Cerebellar cortex (tissue), 1 donor: ENCODE data around the gene ADAMTS12.

ENCODE experiments used
- DNase-seq: peaks from one replicate; pipeline ENCODE4 v3.0.0-alpha.2; 2015; ENCODE audit warnings: low spot score

ADAMTS12 gene

GRCh38 chr5:33474931-33475499 lies 416.8 kb downstream of the ADAMTS12 start:
- DNase-seq: no peak

DNA sequence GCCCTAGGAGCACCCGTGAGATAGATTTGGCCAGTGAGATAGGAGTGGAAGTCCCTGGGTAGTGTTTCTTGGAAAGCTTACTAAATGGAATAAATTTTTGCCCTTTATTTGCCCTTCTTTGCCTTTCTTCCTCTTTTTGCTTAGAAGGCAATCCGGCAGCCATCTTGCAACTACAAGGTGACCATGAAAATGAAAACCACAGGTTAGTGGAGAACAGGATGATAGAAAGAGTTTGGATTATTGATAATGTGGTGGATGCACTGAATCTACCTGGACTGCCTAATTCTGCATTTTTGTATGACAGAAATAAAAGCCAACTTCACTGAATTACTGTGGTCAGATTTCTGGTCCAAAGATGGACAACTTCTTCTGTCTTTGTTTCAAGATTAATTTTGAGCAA lies 417.8 kb downstream of the ADAMTS12 start:
- DNase-seq: no peak
